ENCODE measurements around the gene BMP2K.
"Not testable (repeated sequence)": the region's sequence is repeated elsewhere in the genome, so short reads cannot be mapped to it uniquely, and the experiment has no call there.

The BMP2K gene

GRCh38 chr4:78846258-78846657, 70.1 kb downstream of the BMP2K start:
- DNase-seq: no peak

GRCh38 chr4:78862314-78862737, 86.2 kb downstream of the BMP2K start:
- no peak for DNase-seq

GRCh38 chr4:78863254-78863869, 87.2 kb downstream of the BMP2K start:
- no peak for DNase-seq

DNA sequence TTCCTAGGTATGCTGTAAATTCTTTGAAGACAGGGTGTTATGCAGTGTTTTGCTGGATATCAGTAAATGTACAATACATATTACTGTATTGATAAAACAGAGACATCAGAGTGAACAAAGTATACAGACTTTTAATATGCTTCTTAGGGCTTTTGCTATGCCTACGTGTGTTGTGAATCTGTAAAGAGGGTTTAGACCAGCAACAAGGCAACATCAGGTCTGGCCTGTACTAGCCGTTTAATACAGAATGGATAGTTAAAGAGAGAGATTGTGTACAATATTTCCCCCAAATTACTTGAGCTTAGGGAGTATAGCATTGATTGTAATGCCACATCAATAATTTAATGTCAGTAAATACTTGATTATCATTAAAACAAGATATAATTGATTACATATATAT, 87.8 kb downstream of the BMP2K start:
- DNase-seq: no peak

- DNase-seq: no peak
Observed at GRCh38 chr4:78864405-78865024, 88.4 kb downstream of the BMP2K start.

DNA sequence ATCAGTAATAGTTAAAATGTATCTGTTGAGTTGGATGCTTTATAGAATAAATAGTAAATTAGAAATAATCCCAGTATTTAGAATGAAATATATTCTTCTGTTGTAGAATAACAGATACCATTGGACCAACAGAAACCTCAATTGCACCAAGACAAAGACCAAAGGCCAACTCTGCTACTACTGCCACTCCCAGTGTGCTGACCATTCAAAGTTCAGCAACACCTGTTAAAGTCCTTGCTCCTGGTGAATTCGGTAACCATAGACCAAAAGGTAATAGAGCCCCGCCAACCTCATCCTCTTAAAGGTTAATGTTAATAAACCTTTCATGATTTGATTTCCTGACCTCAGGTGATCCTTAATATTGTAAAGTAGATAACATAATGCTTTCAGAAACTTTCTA, 89.3 kb downstream of the BMP2K start:
- no peak for DNase-seq

- DNase-seq: not testable (repeated sequence)
Observed at GRCh38 chr4:78868712-78869111, 92.6 kb downstream of the BMP2K start.

- DNase-seq: no peak
Observed at GRCh38 chr4:78870056-78870455, 93.9 kb downstream of the BMP2K start.

DNA sequence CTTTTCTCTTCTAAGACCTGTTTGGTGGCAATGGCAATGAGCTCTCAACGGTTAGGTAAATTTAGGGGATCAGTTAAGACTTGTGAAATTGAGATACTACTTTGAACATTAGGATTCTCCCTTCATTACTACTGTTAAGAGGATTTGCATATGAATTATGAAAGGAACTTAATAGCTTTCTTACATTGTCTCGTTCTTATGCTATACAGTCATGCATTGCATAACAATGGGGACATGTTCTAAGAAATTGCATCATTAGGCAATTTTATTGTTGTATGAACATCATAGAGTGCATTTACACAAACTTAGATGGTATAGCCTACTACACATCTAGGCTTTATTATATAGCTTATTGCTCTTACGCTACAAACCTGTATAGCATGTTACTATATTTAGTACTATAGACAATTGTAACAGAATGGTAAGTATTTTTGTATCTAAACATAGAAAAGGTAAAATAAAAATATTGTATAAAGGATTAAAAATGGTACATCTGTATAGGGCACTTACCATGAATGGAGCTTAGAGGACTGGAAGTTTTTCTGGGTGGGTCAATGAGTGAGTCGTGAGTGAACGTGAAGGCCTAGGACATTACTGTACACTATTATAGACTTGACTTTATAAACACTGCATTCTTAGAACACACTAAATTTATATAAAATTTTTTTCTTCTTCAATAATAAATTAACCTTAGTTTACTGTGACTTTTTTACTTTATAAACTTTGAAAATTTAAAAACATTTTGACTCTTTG, 100.6 kb downstream of the BMP2K start:
- DNase-seq: no peak

GRCh38 chr4:78878031-78878430, 101.9 kb downstream of the BMP2K start:
- DNase-seq: no peak

- no peak for DNase-seq
Observed at GRCh38 chr4:78880874-78881492, 104.8 kb downstream of the BMP2K start.

- DNase-seq: no peak
Observed at GRCh38 chr4:78885598-78885997, 109.4 kb downstream of the BMP2K start.

DNA sequence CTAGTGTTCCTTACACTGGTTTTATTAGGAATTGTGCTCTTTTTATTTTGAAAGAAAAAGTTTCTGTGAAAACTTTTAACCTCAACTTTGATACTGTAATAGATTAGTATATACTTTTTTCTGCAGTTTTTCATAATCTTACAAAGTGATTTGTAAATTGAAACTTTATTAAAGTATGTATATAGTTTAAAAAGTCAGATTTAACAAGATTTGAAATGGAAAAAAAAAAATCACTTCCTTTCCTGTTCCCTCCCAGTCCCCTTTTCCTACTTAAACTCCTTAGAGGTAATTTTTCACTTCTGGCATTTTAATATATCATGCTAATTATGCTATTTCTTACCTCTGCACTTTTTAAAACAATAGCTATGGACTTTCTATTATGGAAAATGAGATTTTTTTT, 113.8 kb downstream of the BMP2K start:
- no peak for DNase-seq

GRCh38 chr4:78899302-78899701, 123.2 kb downstream of the BMP2K start:
- DNase-seq: no peak

- DNase-seq: no peak
Observed at GRCh38 chr4:78901882-78902281, 125.7 kb downstream of the BMP2K start.

- DNase-seq: no peak
Observed at GRCh38 chr4:78902298-78902697, 126.1 kb downstream of the BMP2K start.

GRCh38 chr4:78904143-78904542, 128.0 kb downstream of the BMP2K start:
- no peak for DNase-seq

DNA sequence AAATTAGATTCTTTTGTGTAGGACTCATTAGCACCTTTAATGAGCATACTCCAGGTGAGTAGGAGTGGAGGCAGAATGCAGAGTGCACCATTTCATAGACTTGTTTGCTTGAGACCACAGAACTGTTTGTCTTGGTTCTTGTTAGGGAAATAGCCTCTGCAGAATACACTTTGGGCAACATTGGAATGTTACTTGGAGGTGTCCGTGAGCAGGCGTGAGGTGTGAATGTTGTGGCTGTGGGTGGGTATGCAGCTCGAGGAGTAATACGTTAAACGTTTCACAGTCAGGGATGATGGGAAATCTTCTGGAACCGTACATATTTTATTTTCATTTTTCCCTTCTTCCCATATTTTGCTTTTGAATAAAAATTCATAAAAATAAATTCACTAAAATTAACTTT, 131.5 kb downstream of the BMP2K start:
- no peak for DNase-seq

DNA sequence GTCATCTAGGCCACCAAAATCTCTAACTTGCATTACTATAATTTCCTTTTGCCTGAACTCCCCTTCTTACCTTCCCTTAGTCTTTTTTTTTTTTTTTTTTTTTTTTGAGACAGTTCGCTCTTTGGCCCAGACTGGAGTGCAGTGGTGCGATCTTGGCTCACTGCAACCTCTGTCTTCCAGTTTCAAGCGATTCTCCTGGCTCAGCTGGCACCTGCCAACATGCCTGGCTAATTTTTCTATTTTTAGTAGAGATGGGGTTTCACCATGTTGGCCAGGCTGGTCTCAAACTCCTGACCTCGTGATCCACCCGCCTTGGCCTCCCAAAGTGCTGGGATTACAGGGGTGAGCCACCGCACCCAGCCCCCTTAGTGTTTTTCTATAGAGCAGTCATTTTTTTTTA, 132.8 kb downstream of the BMP2K start:
- DNase-seq: not testable (repeated sequence)

GRCh38 chr4:78910612-78911011, 134.5 kb downstream of the BMP2K start:
- DNase-seq: no peak

DNA sequence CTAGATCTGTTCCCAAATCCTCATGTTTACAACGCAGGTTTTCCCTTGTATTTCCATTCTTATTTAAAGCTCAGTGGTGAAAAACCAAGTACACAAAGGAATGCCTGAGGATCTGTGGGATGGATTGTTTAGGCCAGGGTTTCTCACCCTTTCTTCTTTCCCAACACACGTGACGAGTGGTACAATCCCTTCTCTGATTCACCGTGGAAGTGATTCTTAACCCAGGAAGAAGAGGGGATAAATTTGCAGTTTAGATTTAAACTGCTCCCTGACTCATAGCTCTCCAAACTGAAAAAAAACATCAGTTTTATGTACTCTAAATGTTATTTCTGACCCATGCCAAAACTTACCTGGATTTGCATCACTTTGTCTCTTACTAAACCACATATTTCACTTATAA, 146.1 kb downstream of the BMP2K start:
- no peak for DNase-seq
